Camera-type eye (tissue), 1 donor: ENCODE measurements around the gene ETDC. TPM values are rescaled to one million over a fixed set of nuclear protein-coding genes. Genes with fewer than 3 reads are reported as not detected.

Experiments used
- total RNA-seq: library from RNA; depleted of rRNA; stranded (reverse); fragments of >200 nt; gene quantifications from one replicate; pipeline ENCODE4 v1.2.3, GENCODE V29; 2014

ETDC gene
- total RNA-seq = not detected

GRCh38 chrX:135309430-135309923 lies at the start of gene ETDC:
TSS of gene ETDC (plus strand) at chrX:135309480. CDS start at chrX:135309480, 0 bp downstream.

Other genes with a start within 250 kb of the ETDC start
- 3.4 TPM for gene SMIM10L2B, start 210.8 kb upstream of the ETDC start, total RNA-seq
- gene ETDB, start 189.0 kb upstream of the ETDC start, total RNA-seq = not detected
- not detected for gene CT55, start 138.1 kb upstream of the ETDC start, total RNA-seq
- gene ETDA, start 57.4 kb upstream of the ETDC start, total RNA-seq = not detected
- gene ZNF75D, start 34.6 kb downstream of the ETDC start, total RNA-seq = 17.1 TPM
- gene ZNF449, start 35.3 kb downstream of the ETDC start, total RNA-seq = 16.4 TPM
- 6.0 TPM for gene SMIM10L2A, start 112.5 kb downstream of the ETDC start, total RNA-seq
- 26.5 TPM for gene INTS6L, start 211.2 kb downstream of the ETDC start, total RNA-seq